H1 (cell line): Measurements from ENCODE around the gene RELA. TPM values are rescaled to one million over a fixed set of nuclear protein-coding genes. Genes with fewer than 3 reads are reported as not detected.

Experiments used
- BCL11A ChIP-seq, 2 experiments: IDR thresholded peaks; one replicate each; pipeline ENCODE4 v1.6.1; 2011; ENCODE audit warnings: low read depth in 2 of 2, low read length in 2 of 2, mild to moderate bottlenecking in 2 of 2
- CREB1 ChIP-seq: IDR thresholded peaks from 2 replicates; pipeline ENCODE4 v1.6.1; 2012; ENCODE audit warnings: inconsistent platforms
- CTCF ChIP-seq, 3 experiments: IDR thresholded peaks; 1 replicate in 2 of 3; 2 replicates in 1 of 3; pipeline versions ENCODE4 v1.5.1 to v1.6.1; 2011; ENCODE audit warnings: low read length in 3 of 3, mild to moderate bottlenecking in 3 of 3, inconsistent platforms in 2 of 3, low read depth in 1 of 3, moderate library complexity in 1 of 3; ENCODE audit not compliant: insufficient read depth in 1 of 3; ENCODE audit errors: control extremely low read depth in 1 of 3
- HDAC2 ChIP-seq, 2 experiments: fragments of 300-600 bp in 1 of 2; sonication (generic) in 1 of 2; IDR thresholded peaks; 2 replicates each; pipeline ENCODE4 v1.6.1; 2011 to 2012; ENCODE audit warnings: low read depth in 2 of 2, low read length in 2 of 2, mild to moderate bottlenecking in 2 of 2, moderate library complexity in 2 of 2, borderline replicate concordance in 1 of 2, inconsistent platforms in 1 of 2
- KDM4A ChIP-seq: IDR thresholded peaks from one replicate; pipeline ENCODE4 v1.7.1; 2012; ENCODE audit warnings: low read depth, mild to moderate bottlenecking, moderate library complexity, low read length, inconsistent platforms; ENCODE audit not compliant: severe bottlenecking
- NANOG ChIP-seq: IDR thresholded peaks from 2 replicates; pipeline ENCODE4 v1.6.1; 2011; ENCODE audit warnings: low read length, low read depth, mild to moderate bottlenecking, inconsistent platforms; ENCODE audit not compliant: insufficient read depth, poor library complexity, severe bottlenecking
- SP1 ChIP-seq: IDR thresholded peaks from 2 replicates; pipeline ENCODE4 v1.6.1; 2011; ENCODE audit warnings: low read depth, low read length
- SP2 ChIP-seq: IDR thresholded peaks from 2 replicates; pipeline ENCODE4 v1.6.1; 2012; ENCODE audit warnings: mild to moderate bottlenecking, low read length, inconsistent platforms
- SUZ12 ChIP-seq: fragments of 200-600 bp; sonication (generic); IDR thresholded peaks from 2 replicates; pipeline ENCODE4 v1.6.1; 2012; ENCODE audit warnings: mild to moderate bottlenecking, inconsistent platforms, low read length, moderate library complexity, mixed read lengths
- polyA plus RNA-seq, 7 experiments: library from polyadenylated mRNA; depleted of rRNA in 3 of 7; stranded (reverse) in 5 of 7; unstranded in 2 of 7; fragments of >200 nt in 5 of 7; fragments of 200-250 nt in 2 of 7; gene quantifications; 1 replicate in 5 of 7; 2 replicates in 1 of 7; 4 replicates in 1 of 7; pipeline versions ENCODE4 v1.2.1 to v1.2.3, GENCODE V29; 2011 to 2013; ENCODE audit warnings: missing spikeins in 2 of 7, mixed read lengths in 2 of 7
- total RNA-seq: library from RNA; stranded (reverse); fragmentation: NEBNext Ultra II Directional; extraction: Animal tissue kit (Norgen Biotek cat#: 25700); gene quantifications from 2 replicates; pipeline ENCODE4 v1.2.1, GENCODE V29; 2021

RELA gene
- total and polyA plus RNA-seq, 2 of the 8 experiments (the other 6 are each of a cell fraction or from before 2014, with no cell fraction given) = 21.9 to 27.5 TPM

- TF ChIP-seq HDAC2 (IDR thresholded peaks at IDR 0.05; ENCODE audit: borderline replicate concordance in 1 of 2, low read depth in 2 of 2, low read length in 2 of 2) (no peak), BCL11A (IDR thresholded peaks at IDR 0.05; ENCODE audit: low read depth in 2 of 2, low read length in 2 of 2) (no peak), KDM4A (no peak), SP1 (no peak), SP2 (no peak), NANOG (no peak), SUZ12 (no peak), CREB1 (no peak), CTCF (IDR thresholded peaks at IDR 0.05; ENCODE audit: control extremely low read depth in 1 of 3, insufficient read depth in 1 of 3, low read depth in 1 of 3, low read length in 3 of 3) (no peak)
Measured at GRCh38 chr11:65609665-65610064, 53.1 kb downstream of the RELA start (continued).
